PFSK-1 (cell line): ENCODE measurements around the gene REEP2.

Experiments
- FOXP2 ChIP-seq: optimal IDR thresholded peaks from 2 replicates; pipeline ENCODE3; 2011; ENCODE audit warnings: borderline replicate concordance, control low read depth, inconsistent platforms; ENCODE audit not compliant: insufficient read depth; ENCODE audit errors: extremely low read length, extremely low read depth
- POLR2AphosphoS5 ChIP-seq: IDR thresholded peaks from 2 replicates; pipeline ENCODE4 v1.6.1; 2012; ENCODE audit warnings: low read depth, mild to moderate bottlenecking, control low read depth, low read length, moderate library complexity
- SIN3A ChIP-seq: IDR thresholded peaks from 2 replicates; pipeline ENCODE4 v1.6.1; 2012; ENCODE audit warnings: mild to moderate bottlenecking, low read length, moderate library complexity, borderline replicate concordance; ENCODE audit not compliant: insufficient read depth
- TAF1 ChIP-seq: IDR thresholded peaks from 2 replicates; pipeline ENCODE4 v1.6.1; 2012; ENCODE audit warnings: low read length, control low read depth, borderline replicate concordance; ENCODE audit not compliant: insufficient read depth
- TF ChIP-seq, protein P1 (sequence below), 2 experiments: IDR thresholded peaks; 2 replicates each; pipeline versions ENCODE4 v1.6.1 to v1.8.0; 2011 to 2012; ENCODE audit warnings: low read depth in 2 of 2, low read length in 2 of 2, control low read depth in 1 of 2, inconsistent platforms in 1 of 2, mild to moderate bottlenecking in 1 of 2, moderate library complexity in 1 of 2; ENCODE audit not compliant: insufficient read depth in 1 of 2

DNA sequence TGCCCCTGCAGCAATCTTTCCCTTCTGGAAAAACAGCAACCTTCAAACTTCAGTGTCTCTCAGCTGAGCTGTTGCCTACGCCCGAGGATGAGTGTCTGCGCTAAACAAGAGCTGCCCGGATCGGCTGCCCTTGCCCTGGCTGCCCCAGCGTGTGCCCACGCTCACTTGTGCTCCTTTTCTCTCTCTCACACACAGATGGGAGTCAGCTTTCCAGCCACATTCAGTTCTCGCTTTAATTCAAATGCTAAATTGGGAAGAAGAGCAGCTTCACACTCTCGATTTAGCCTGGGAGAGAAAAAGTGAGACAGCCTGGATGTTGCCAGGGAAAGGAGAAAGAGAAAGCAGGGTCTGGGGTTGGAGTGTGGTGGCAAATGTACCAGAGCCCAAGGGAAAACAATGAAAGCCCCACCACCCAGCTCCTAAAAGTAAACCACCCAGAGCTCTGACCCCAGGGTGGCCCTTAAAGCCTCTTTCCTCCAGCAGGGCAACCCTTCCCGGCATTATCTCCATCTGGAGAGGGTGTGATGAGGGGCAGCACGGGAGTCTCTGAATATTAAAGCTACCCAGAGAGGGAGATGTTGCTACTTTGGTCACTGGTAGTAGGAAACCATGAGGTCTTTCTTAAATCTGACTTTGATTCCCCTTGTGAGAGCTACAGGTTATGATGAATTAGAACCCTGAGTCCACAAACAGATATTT lies 16.5 kb downstream of the REEP2 start:
- TF ChIP-seq SIN3A (no peak), POLR2AphosphoS5 (no peak), TAF1 (no peak), FOXP2 (no peak)
- TF ChIP-seq, protein P1, sequence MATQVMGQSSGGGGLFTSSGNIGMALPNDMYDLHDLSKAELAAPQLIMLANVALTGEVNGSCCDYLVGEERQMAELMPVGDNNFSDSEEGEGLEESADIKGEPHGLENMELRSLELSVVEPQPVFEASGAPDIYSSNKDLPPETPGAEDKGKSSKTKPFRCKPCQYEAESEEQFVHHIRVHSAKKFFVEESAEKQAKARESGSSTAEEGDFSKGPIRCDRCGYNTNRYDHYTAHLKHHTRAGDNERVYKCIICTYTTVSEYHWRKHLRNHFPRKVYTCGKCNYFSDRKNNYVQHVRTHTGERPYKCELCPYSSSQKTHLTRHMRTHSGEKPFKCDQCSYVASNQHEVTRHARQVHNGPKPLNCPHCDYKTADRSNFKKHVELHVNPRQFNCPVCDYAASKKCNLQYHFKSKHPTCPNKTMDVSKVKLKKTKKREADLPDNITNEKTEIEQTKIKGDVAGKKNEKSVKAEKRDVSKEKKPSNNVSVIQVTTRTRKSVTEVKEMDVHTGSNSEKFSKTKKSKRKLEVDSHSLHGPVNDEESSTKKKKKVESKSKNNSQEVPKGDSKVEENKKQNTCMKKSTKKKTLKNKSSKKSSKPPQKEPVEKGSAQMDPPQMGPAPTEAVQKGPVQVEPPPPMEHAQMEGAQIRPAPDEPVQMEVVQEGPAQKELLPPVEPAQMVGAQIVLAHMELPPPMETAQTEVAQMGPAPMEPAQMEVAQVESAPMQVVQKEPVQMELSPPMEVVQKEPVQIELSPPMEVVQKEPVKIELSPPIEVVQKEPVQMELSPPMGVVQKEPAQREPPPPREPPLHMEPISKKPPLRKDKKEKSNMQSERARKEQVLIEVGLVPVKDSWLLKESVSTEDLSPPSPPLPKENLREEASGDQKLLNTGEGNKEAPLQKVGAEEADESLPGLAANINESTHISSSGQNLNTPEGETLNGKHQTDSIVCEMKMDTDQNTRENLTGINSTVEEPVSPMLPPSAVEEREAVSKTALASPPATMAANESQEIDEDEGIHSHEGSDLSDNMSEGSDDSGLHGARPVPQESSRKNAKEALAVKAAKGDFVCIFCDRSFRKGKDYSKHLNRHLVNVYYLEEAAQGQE (IDR thresholded peaks at IDR 0.05; ENCODE audit: insufficient read depth in 1 of 2, low read depth in 2 of 2, low read length in 2 of 2) = no peak
